H9 (cell line): ENCODE data around the gene RAD17. TPM values are rescaled to one million over a fixed set of nuclear protein-coding genes. Genes with fewer than 3 reads are reported as not detected.

Experiments
- DNase-seq: peaks from one replicate; pipeline ENCODE4 v3.0.0-alpha.2; 2017
- H2AFZ ChIP-seq: one replicate; pipeline ENCODE4 v1.6.1; 2013; ENCODE audit warnings: mild to moderate bottlenecking, low read length, control low read depth, moderate library complexity
- H2AK5ac ChIP-seq: 2 replicates; pipeline ENCODE4 v1.6.1; 2013; ENCODE audit warnings: low read length, control low read depth, mixed read lengths; ENCODE audit not compliant: insufficient read length
- H2BK120ac ChIP-seq: one replicate; pipeline ENCODE4 v1.6.1; 2013; ENCODE audit warnings: low read depth, mild to moderate bottlenecking, low read length, control low read depth, inconsistent platforms; ENCODE audit not compliant: poor library complexity, severe bottlenecking
- H2BK12ac ChIP-seq: 2 replicates; pipeline ENCODE4 v1.6.1; 2013; ENCODE audit warnings: low read length, control low read depth, mixed read lengths, low read depth; ENCODE audit not compliant: insufficient read length
- H2BK15ac ChIP-seq: 2 replicates; pipeline ENCODE4 v1.6.1; 2013; ENCODE audit warnings: low read depth, low read length, control low read depth
- H2BK20ac ChIP-seq: one replicate; pipeline ENCODE4 v1.6.1; 2013; ENCODE audit warnings: low read depth, mild to moderate bottlenecking, low read length, control low read depth, inconsistent platforms; ENCODE audit not compliant: poor library complexity, severe bottlenecking
- H2BK5ac ChIP-seq: 2 replicates; pipeline ENCODE4 v1.6.1; 2013; ENCODE audit warnings: low read length, control low read depth, mixed read lengths; ENCODE audit not compliant: insufficient read length
- H3K14ac ChIP-seq: 2 replicates; pipeline ENCODE4 v1.6.1; 2013; ENCODE audit warnings: low read length, control low read depth; ENCODE audit not compliant: insufficient read depth
- H3K18ac ChIP-seq: 2 replicates; pipeline ENCODE4 v1.6.1; 2013; ENCODE audit warnings: low read depth, mild to moderate bottlenecking, mixed read lengths, low read length, control low read depth; ENCODE audit not compliant: insufficient read length
- H3K23ac ChIP-seq: 2 replicates; pipeline ENCODE4 v1.6.1; 2013; ENCODE audit warnings: low read length, control low read depth, mixed read lengths, low read depth; ENCODE audit not compliant: insufficient read length
- H3K23me2 ChIP-seq: 2 replicates; pipeline ENCODE4 v1.6.1; 2013; ENCODE audit warnings: low read depth, mild to moderate bottlenecking, mixed read lengths, low read length, control low read depth; ENCODE audit not compliant: insufficient read length, poor library complexity, severe bottlenecking
- H3K27ac ChIP-seq: 2 replicates; pipeline ENCODE4 v1.5.1; 2013; ENCODE audit warnings: low read length, control low read depth, mixed read lengths, low read depth; ENCODE audit not compliant: insufficient read length
- H3K27me3 ChIP-seq: 2 replicates; pipeline ENCODE4 v1.6.1; 2013; ENCODE audit warnings: low read length, control low read depth, inconsistent platforms; ENCODE audit not compliant: insufficient read depth
- H3K4ac ChIP-seq: 2 replicates; pipeline ENCODE4 v1.6.1; 2013; ENCODE audit warnings: low read depth, mild to moderate bottlenecking, control low read depth, inconsistent platforms, low read length, moderate library complexity
- H3K4me1 ChIP-seq: 2 replicates; pipeline ENCODE4 v1.6.1; 2013; ENCODE audit warnings: low read length, control low read depth, inconsistent platforms; ENCODE audit not compliant: insufficient read depth
- H3K4me2 ChIP-seq: 2 replicates; pipeline ENCODE4 v1.6.1; 2013; ENCODE audit warnings: low read length, control low read depth, mixed read lengths; ENCODE audit not compliant: insufficient read length, insufficient read depth
- H3K56ac ChIP-seq: 2 replicates; pipeline ENCODE4 v1.6.1; 2013; ENCODE audit warnings: low read depth, mild to moderate bottlenecking, mixed read lengths, low read length, control low read depth; ENCODE audit not compliant: insufficient read length
- H3K79me1 ChIP-seq: 2 replicates; pipeline ENCODE4 v1.6.1; 2013; ENCODE audit warnings: low read depth, mild to moderate bottlenecking, moderate library complexity, low read length, control low read depth, inconsistent platforms; ENCODE audit not compliant: insufficient read depth, poor library complexity, severe bottlenecking
- H3K79me2 ChIP-seq: 2 replicates; pipeline ENCODE4 v1.6.1; 2013; ENCODE audit warnings: low read length, control low read depth, inconsistent platforms; ENCODE audit not compliant: insufficient read depth
- H3K9ac ChIP-seq: 2 replicates; pipeline ENCODE4 v1.6.1; 2013; ENCODE audit warnings: low read length, control low read depth, mixed read lengths; ENCODE audit not compliant: insufficient read length; ENCODE audit errors: extremely low read depth
- H3K9me3 ChIP-seq: one replicate; pipeline ENCODE4 v1.6.1; 2013; ENCODE audit warnings: low read depth, low read length, inconsistent platforms; ENCODE audit not compliant: control insufficient read depth
- H3T11ph ChIP-seq: one replicate; pipeline ENCODE4 v1.6.1; 2013; ENCODE audit warnings: mild to moderate bottlenecking, low read length, control low read depth, inconsistent platforms
- H4K20me1 ChIP-seq: one replicate; pipeline ENCODE4 v1.6.1; 2013; ENCODE audit not compliant: control insufficient read depth, insufficient read length, insufficient read depth
- H4K5ac ChIP-seq: 2 replicates; pipeline ENCODE4 v1.6.1; 2013; ENCODE audit warnings: low read depth, mild to moderate bottlenecking, mixed read lengths, low read length, control low read depth; ENCODE audit not compliant: insufficient read length
- H4K8ac ChIP-seq: replicated peaks from 2 replicates; pipeline ENCODE4 v1.6.1; 2013; ENCODE audit warnings: low read length, control low read depth, mixed read lengths, low read depth; ENCODE audit not compliant: insufficient read length
- H4K91ac ChIP-seq: 2 replicates; pipeline ENCODE4 v1.6.1; 2013; ENCODE audit warnings: low read depth, mild to moderate bottlenecking, moderate library complexity, mixed read lengths, low read length, control low read depth; ENCODE audit not compliant: insufficient read length
- H3K27ac Mint-ChIP-seq, 3 experiments: 2 replicates in 2 of 3; 3 replicates in 1 of 3; pipeline ENCODE4 v1.8.0; 2020 to 2021; ENCODE audit warnings: mixed read lengths in 3 of 3, mild to moderate bottlenecking in 1 of 3, moderate library complexity in 1 of 3
- H3K27me3 Mint-ChIP-seq: 2 replicates; pipeline ENCODE4 v1.8.0; 2021; ENCODE audit warnings: low read depth, mild to moderate bottlenecking, moderate library complexity, mixed read lengths
- H3K36me3 Mint-ChIP-seq, 3 experiments: 2 replicates in 2 of 3; 3 replicates in 1 of 3; pipeline ENCODE4 v1.8.0; 2020 to 2021; ENCODE audit warnings: low read depth in 3 of 3, mixed read lengths in 3 of 3; ENCODE audit not compliant: insufficient read depth in 1 of 3
- H3K4me1 Mint-ChIP-seq, 2 experiments: 2 replicates each; pipeline ENCODE4 v1.8.0; 2020; ENCODE audit warnings: mixed read lengths in 2 of 2
- H3K4me3 Mint-ChIP-seq, 2 experiments: 2 replicates in 1 of 2; 3 replicates in 1 of 2; pipeline ENCODE4 v1.8.0; 2020 to 2021; ENCODE audit warnings: mild to moderate bottlenecking in 2 of 2, mixed read lengths in 2 of 2, moderate library complexity in 1 of 2
- H3K9me3 Mint-ChIP-seq, 2 experiments: 2 replicates in 1 of 2; 3 replicates in 1 of 2; pipeline ENCODE4 v1.8.0; 2020; ENCODE audit warnings: mild to moderate bottlenecking in 2 of 2, mixed read lengths in 2 of 2, moderate library complexity in 1 of 2
- WGBS: extraction: QIAGEN DNeasy Blood & Tissue Kit; methylation state at CpG from one replicate; pipeline ENCODE4 v1.1.7; 2013; ENCODE audit warnings: missing lambda C conversion rate, low lambda C conversion rate, mixed read lengths; ENCODE audit not compliant: insufficient read length; ENCODE audit errors: extremely low coverage; 5-methylcytosine and 5-hydroxymethylcytosine counted together
- total RNA-seq: library from RNA; stranded (reverse); gene quantifications from 2 replicates; pipeline ENCODE4 v1.2.1, GENCODE V29; 2021
- TF ChIP-seq, protein P1 (sequence below): fragments of 200-600 bp; sonication (generic); conservative IDR thresholded peaks from 3 replicates; pipeline ENCODE4 v1.8.0; 2021; ENCODE audit warnings: antibody characterized with exemption, mild to moderate bottlenecking

RAD17 gene
- total RNA-seq, 1 experiment from 2014 or later, result 31.9 TPM

DNA sequence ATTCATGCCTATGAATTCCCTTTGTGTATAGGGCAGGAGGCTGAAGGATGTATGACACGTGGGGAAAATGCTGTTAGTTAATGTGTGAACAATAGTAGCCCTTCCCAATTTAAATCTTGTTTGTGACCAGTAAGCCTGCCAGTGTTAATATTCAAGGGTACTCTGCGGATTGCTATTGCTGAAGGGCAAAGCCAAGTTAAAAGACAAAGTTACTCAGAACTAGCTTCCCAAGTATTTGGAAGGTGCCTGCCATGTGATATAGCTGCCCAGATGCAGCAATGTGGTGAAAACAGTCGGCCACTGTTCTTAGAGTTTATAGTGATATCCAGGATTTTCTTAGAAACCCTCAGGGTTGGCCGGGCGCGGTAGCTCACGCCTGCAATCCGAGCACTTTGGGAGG, 79.9 kb downstream of the RAD17 start:
- Histone ChIP-seq H2BK5ac (no peak overlapping the region), H3T11ph (no peak overlapping the region), H3K79me2 (no peaks in the 10 kb centered on the region), H3K27me3 (no peaks in the 10 kb centered on the region), H3K9me3 (no peaks in the 10 kb centered on the region), H4K91ac (no peak overlapping the region), H2BK15ac (no peak overlapping the region), H2AFZ (no peak overlapping the region), H3K18ac (no peak overlapping the region), H3K4me1 (no peaks in the 10 kb centered on the region), H3K14ac (no peak overlapping the region), H3K79me1 (no peaks in the 10 kb centered on the region), H3K56ac (no peak overlapping the region), H4K5ac (no peak overlapping the region), H2BK12ac (no peak overlapping the region), H4K8ac (no peak overlapping the region), H3K23me2 (no peaks in the 10 kb centered on the region), H3K4ac (no peak overlapping the region), H2BK20ac (no peak overlapping the region), H3K27ac (no peak overlapping the region), H2AK5ac (no peak overlapping the region), H3K4me2 (no peak overlapping the region), H3K23ac (no peak overlapping the region), H2BK120ac (no peak overlapping the region), H3K9ac (peak overlapping the region; percentile 14), H4K20me1 (no peaks in the 10 kb centered on the region)
- Mint-ChIP-seq H3K9me3 (no peaks in the 10 kb centered on the region), H3K4me3 (no peak overlapping the region), H3K27ac (no peak overlapping the region), H3K36me3 (no peaks in the 10 kb centered on the region), H3K4me1 (peaks cover 3 to 4% of the 10 kb centered on the region in 2 experiments), H3K27me3 (no peaks in the 10 kb centered on the region; the same call in 1 of the 2 replicates)
- DNase-seq, result no peak
- TF ChIP-seq, protein P1, sequence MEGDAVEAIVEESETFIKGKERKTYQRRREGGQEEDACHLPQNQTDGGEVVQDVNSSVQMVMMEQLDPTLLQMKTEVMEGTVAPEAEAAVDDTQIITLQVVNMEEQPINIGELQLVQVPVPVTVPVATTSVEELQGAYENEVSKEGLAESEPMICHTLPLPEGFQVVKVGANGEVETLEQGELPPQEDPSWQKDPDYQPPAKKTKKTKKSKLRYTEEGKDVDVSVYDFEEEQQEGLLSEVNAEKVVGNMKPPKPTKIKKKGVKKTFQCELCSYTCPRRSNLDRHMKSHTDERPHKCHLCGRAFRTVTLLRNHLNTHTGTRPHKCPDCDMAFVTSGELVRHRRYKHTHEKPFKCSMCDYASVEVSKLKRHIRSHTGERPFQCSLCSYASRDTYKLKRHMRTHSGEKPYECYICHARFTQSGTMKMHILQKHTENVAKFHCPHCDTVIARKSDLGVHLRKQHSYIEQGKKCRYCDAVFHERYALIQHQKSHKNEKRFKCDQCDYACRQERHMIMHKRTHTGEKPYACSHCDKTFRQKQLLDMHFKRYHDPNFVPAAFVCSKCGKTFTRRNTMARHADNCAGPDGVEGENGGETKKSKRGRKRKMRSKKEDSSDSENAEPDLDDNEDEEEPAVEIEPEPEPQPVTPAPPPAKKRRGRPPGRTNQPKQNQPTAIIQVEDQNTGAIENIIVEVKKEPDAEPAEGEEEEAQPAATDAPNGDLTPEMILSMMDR, result no peak
- no CpG with 5 or more reads among the region's 8 CpGs for WGBS
